Measurements from ENCODE around the gene KCNA10.

Gene KCNA10

DNA sequence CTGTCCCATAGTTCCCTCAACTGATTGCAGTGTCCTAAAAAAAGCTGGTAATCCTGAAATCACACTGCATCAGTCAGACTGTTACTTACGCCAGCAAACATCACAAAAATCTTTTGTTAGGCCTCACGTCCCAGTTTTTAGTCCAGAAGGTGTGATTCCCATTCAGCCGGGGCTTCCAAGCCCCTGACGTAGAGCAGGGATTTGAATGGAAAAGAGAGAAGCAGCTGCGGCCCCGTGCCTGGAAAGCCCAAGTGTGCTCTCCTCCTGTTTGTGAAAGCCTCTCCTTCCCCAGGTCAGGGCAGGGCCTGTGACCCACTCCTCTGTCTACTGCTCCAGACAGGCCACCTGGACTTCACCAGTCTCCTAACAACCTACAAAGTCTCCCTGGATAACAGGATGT, 20.7 kb downstream of the KCNA10 start:
- DNase-seq (ENCODE audit: low spot score) = no peak

- DNase-seq (ENCODE audit: low spot score) = peak; percentile 79
These were observed 22.9 kb downstream of the KCNA10 start for GRCh38 chr1:110495926-110496600.

DNA sequence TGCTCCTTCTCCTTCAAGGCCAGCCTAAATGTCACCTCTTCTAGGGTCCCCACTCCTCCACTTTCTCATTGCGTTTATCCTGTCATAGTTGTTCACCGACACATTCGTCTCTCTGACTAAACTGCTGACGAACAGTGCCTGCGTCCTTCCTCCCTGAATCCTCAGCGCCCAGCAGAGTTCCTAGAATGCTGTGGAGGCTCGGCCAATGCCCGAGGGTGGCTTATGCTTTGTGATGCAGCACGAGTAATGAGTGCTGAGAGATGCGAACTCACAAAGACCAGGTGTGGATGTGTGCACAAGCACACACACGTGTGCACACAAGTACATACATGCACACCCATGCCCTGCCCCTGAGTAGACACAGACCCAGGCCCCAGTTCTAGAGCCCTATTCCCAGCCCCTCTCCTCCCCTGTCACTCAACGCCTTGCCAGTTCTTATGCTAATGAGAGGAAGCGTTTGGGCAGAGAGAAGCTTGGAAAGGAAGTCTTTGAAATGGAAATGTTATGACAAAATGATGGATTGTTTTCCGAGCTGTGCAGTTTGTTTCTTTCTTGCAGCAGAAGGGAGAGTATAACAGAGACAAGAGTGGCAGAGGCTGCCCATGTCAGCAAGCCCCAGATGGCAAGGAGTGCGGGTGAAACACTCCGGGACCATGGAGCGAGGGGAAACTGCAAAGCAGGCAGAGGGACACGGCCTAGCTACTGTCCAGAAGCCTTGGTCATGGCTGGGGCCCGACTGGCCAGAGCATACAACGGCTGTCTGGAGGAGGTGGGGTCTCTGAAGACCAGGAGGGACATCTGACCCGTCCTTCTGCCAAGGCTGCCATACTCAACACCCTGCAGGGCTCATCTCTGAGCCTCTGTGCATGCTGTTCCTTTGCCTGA, 24.2 kb downstream of the KCNA10 start:
- no peak for DNase-seq (ENCODE audit: low spot score)

- no peak for DNase-seq (ENCODE audit: low spot score)
These were observed 24.9 kb downstream of the KCNA10 start for GRCh38 chr1:110494036-110494435.

GRCh38 chr1:110493059-110493699, 25.8 kb downstream of the KCNA10 start:
- DNase-seq (ENCODE audit: low spot score) = no peak

DNA sequence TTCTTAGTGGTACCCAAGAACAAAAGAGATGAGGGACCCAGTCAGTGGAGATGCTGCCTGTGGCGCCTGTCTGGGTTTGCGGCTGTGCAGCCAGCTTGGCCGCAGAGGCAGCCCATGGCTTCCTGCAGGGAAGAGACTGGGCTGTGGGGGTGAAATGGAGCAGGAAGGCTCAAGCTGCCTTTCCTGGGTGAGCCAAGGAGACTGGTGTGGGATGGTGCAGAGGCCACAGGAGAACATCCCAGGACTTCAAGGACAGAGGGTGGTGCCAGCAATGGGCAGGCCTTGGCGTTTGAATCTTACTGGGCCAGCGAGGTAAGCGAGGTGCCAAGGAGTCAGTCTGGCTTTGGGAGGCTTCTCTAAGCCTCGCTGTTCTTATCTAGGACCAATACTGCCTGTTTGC, 26.4 kb downstream of the KCNA10 start:
- DNase-seq (ENCODE audit: low spot score) = no peak

DNA sequence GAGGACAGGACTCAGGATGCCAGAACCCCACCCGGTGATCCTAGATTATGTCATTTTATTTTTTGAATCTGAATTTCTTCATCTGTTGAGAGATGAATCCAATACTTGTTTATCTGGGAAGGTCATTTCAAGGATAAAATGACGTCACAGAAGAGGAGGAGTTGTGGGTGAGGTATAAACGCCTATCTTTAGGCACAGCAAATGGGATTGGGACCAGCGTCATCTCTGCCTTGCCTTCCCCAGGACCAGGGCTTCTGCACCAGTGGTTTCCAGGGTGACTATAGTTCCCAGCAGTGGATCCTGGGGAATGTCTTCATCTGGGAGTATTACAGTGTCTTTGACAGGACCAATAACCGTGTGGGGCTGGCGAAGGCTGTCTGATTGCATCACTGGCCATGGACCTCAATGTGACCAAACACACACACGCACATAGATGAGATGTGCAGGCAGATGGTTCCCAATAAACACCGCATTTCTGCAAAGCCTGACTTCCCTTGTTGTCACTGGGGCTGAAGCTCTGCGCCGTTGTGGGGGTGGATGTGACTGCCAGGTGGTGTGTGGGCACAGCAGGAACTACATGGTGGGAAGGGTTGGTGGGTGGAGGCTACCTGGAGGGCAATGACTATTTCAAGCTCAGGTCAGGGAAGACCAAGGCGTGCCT, 28.1 kb downstream of the KCNA10 start:
- DNase-seq (ENCODE audit: low spot score) = no peak

DNA sequence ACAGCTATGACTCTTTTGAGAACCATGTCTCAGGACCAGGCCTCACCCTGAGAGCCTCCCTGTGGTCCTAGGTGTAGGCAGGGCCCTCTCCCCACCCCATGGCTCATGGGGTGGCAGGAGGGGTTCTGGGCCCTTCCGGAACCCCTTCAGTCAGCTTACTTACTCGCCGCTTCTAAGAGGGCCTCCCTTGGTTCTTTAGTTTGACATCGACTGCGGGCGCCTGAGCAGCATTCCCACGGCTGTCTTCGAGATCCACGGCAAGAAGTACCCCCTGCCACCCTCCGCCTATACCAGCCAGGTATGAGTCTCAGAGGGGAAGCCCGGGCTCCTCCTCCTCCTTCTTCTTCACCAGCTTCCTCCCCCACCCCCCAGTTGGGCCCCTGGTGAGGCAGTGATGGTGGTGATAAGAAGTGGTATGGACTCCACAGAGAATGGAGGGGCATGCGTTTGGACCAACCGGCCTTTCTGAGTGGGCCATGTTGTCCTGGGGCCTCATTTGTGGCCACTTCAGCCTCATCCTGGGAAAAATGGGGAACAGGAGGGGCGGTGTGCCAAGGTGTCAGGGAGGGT, 28.9 kb downstream of the KCNA10 start:
- no peak for DNase-seq (ENCODE audit: low spot score)

GRCh38 chr1:110489406-110489805, 29.6 kb downstream of the KCNA10 start:
- no peak for DNase-seq (ENCODE audit: low spot score)

DNA sequence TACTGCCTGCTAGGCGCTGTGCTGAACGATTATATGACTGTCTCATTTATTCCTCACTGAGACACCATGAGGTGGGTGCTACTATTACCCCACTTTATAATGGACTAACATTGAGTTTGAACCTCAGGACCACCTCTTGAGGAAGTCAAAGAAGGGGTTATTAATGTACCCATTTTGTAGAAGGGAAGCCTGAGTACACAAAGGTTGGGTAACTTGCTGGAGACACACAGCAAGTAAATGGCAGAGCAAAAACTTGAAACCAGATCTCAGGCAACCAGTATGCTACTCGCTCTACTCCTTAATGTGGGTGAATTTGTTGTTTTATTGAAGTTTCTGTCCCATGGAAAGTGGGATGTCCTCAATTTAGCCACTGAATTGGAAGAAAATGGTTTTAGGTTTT, 30.1 kb downstream of the KCNA10 start:
- no peak for DNase-seq (ENCODE audit: low spot score)

DNA sequence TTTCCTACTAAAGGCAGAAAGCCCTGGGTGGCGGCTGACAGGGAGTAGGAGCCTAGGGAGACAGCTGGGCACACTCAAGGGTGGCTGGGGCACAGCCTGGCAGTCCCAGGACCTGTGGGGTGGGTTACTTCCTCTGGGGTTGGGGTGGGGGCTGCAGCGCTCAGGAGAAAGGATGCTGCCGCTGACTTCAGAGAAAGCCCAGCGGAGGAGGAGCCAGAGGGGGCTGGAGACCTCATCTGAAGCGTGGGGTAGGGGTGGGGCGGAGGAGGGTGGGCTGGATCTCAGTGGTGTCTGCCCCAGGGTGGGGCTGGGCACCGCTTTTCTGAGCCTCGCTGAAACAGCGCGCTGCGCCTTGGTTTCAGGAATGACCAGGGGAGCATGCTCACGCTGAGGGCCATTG, 30.8 kb downstream of the KCNA10 start:
- no peak for DNase-seq (ENCODE audit: low spot score)

GRCh38 chr1:110487726-110488125, 31.2 kb downstream of the KCNA10 start:
- no peak for DNase-seq (ENCODE audit: low spot score)

- DNase-seq (ENCODE audit: low spot score) = no peak
These were observed 33.2 kb downstream of the KCNA10 start for GRCh38 chr1:110485725-110486124.

DNA sequence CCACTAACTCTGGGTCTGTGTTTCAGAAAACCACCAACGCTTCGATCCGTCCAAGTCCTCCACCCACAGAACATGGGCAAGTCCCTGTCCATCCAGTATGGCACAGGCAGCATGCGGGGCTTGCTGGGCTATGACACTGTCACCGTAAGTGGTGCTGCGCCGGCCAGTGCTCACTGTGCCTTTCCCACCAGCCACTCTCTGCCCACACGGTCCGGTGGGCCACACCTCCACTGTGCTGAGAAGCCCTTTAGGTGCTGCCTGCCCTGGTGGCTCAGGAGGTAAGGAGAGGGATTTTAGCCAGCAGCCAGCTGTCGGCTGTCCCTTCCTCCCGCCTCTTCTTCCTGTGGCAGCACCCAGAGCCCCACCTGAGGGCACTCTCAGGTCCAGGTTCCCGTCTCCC, 34.2 kb downstream of the KCNA10 start:
- no peak for DNase-seq (ENCODE audit: low spot score)

DNA sequence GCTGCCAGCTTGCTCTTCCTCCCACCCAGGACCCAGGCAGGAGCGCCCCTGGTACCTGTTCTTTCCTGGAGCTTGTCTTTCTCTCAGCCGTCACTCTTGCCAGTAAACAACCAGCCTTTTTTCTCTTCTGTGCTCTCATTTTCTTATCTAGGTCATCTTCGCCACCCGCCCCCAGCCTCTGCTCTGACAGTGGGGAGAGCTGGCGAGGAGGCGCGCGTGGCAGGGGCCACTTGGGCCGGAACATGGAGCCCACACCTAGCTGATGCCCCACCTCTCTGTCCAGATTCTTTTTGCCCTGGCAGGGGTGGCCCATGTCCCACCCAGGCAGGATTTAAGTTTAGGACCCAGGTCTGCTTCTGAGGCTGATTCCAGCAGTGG, 35.7 kb downstream of the KCNA10 start:
- DNase-seq (ENCODE audit: low spot score) = no peak

GRCh38 chr1:110482662-110483307, 36.2 kb downstream of the KCNA10 start:
- no peak for DNase-seq (ENCODE audit: low spot score)

GRCh38 chr1:110481968-110482623, 36.9 kb downstream of the KCNA10 start:
- no peak for DNase-seq (ENCODE audit: low spot score)

GRCh38 chr1:110480356-110481096, 38.4 kb downstream of the KCNA10 start:
- no peak for DNase-seq (ENCODE audit: low spot score)

GRCh38 chr1:110478886-110479285, 40.1 kb downstream of the KCNA10 start:
- no peak for DNase-seq (ENCODE audit: low spot score)

- no peak for DNase-seq (ENCODE audit: low spot score)
These were observed 40.9 kb downstream of the KCNA10 start for GRCh38 chr1:110477967-110478640.

Measured in CD4-positive, alpha-beta T cell treated with Interleukin-2 at 100 ng/mL for 4 hours (primary cell).